ENCODE data around the gene SRGAP3. TPM values are rescaled to one million over a fixed set of nuclear protein-coding genes. Genes with fewer than 3 reads are reported as not detected.

Gene SRGAP3
- total RNA-seq, 2 experiments from 2014 or later: 2.8 to 3.2 TPM

DNA sequence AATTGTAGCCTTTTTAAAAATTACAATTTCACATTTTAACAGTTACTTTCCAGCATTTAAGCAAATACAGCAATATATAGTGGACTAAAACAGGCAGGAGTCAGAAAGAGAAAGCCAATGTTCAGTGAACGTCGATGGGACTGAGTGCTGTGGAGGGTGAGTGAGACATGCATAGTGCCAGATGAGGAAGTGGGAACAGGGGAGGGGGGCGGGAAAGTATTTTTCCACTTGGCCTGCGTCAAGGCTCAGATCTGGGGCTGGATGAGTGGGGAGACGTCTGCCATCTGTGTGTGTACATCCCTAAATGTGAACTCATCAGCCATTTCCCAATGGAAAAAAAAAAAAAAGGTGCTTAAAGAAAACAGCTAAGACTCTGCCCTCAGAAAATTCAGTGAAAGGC lies 266.9 kb downstream of the SRGAP3 start:
- H3K4me1 Mint-ChIP-seq (ENCODE audit: low read depth): no peaks in the 10 kb centered on the region
- ATAC-seq (ENCODE audit: poor library complexity) (no peak), DNase-seq (no peak)
- intact Hi-C loops (cut with DNase I, micrococcal nuclease): no loop called here
- no peaks in the 10 kb centered on the region for H3K36me3 ChIP-seq (ENCODE audit: insufficient read depth, low read length)
- H3K27ac Mint-ChIP-seq: no peak overlapping the region
- H3K27ac ChIP-seq (ENCODE audit: low read depth in 1 of 2, low read length in 2 of 2): no peak overlapping the region
- H3K27me3 Mint-ChIP-seq: peaks cover 16% of the 10 kb centered on the region
- ChIA-PET CTCF (no interaction called here), POLR2A (no interaction called here)
- H3K9me3 Mint-ChIP-seq: no peaks in the 10 kb centered on the region
- peaks cover 0 to 10% of the 10 kb centered on the region in 2 experiments for H3K9me3 ChIP-seq (ENCODE audit: control insufficient read depth in 1 of 2, insufficient read depth in 1 of 2, low read length in 2 of 2)
- H3K36me3 Mint-ChIP-seq (ENCODE audit: low read depth): no peaks in the 10 kb centered on the region
- no peak overlapping the region for H3K4me3 ChIP-seq (ENCODE audit: low read length)
- TF ChIP-seq, protein P1, sequence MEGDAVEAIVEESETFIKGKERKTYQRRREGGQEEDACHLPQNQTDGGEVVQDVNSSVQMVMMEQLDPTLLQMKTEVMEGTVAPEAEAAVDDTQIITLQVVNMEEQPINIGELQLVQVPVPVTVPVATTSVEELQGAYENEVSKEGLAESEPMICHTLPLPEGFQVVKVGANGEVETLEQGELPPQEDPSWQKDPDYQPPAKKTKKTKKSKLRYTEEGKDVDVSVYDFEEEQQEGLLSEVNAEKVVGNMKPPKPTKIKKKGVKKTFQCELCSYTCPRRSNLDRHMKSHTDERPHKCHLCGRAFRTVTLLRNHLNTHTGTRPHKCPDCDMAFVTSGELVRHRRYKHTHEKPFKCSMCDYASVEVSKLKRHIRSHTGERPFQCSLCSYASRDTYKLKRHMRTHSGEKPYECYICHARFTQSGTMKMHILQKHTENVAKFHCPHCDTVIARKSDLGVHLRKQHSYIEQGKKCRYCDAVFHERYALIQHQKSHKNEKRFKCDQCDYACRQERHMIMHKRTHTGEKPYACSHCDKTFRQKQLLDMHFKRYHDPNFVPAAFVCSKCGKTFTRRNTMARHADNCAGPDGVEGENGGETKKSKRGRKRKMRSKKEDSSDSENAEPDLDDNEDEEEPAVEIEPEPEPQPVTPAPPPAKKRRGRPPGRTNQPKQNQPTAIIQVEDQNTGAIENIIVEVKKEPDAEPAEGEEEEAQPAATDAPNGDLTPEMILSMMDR (IDR thresholded peaks at IDR 0.05): no peak
- H3K4me3 Mint-ChIP-seq: no peak overlapping the region
- H3K27me3 ChIP-seq (ENCODE audit: control insufficient read depth in 1 of 2, insufficient read depth in 2 of 2, low read length in 2 of 2): peaks cover 0 to 2% of the 10 kb centered on the region in 2 experiments
- H3K4me1 ChIP-seq (ENCODE audit: insufficient read depth, low read length): peaks cover 1% of the 10 kb centered on the region

DNA sequence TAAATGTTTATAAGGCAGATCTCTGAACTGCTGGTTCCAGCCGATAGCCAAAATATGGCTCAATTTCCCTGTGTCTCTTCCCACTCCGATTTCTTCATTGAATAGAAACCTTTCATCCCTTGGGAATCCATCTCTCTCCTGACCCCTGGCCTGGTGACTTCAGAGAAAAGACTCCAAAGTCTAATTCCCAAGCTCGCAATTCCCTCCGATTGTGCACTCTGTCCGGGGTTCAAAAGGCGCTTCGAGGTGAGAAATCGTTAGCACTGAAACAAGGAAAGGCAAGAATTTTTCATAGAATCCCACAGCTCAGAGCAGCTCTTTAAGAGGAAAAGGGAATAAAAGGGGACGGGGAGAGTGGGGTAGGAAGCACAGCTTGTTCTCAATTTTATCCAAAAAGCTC lies 267.7 kb downstream of the SRGAP3 start:
- ChIA-PET CTCF (no interaction called here), POLR2A (no interaction called here)
- H3K36me3 ChIP-seq (ENCODE audit: insufficient read depth, low read length): no peaks in the 10 kb centered on the region
- H3K4me1 Mint-ChIP-seq (ENCODE audit: low read depth): no peaks in the 10 kb centered on the region
- peaks cover 0 to 4% of the 10 kb centered on the region in 2 experiments for H3K27me3 ChIP-seq (ENCODE audit: control insufficient read depth in 1 of 2, insufficient read depth in 2 of 2, low read length in 2 of 2)
- no peaks in the 10 kb centered on the region for H3K4me1 ChIP-seq (ENCODE audit: insufficient read depth, low read length)
- intact Hi-C loops (cut with DNase I, micrococcal nuclease): no loop called here
- H3K4me3 ChIP-seq (ENCODE audit: low read length): no peak overlapping the region
- no peak overlapping the region for H3K4me3 Mint-ChIP-seq
- ATAC-seq (ENCODE audit: poor library complexity) (no peak), DNase-seq (no peak)
- no peaks in the 10 kb centered on the region for H3K9me3 Mint-ChIP-seq
- no peak overlapping the region for H3K27ac ChIP-seq (ENCODE audit: low read depth in 1 of 2, low read length in 2 of 2)
- H3K27ac Mint-ChIP-seq: no peak overlapping the region
- H3K27me3 Mint-ChIP-seq: peaks cover 18% of the 10 kb centered on the region
- peaks cover 0 to 10% of the 10 kb centered on the region in 2 experiments for H3K9me3 ChIP-seq (ENCODE audit: control insufficient read depth in 1 of 2, insufficient read depth in 1 of 2, low read length in 2 of 2)
- TF ChIP-seq, protein P1 (IDR thresholded peaks at IDR 0.05): no peak
- H3K36me3 Mint-ChIP-seq (ENCODE audit: low read depth): no peaks in the 10 kb centered on the region

DNA sequence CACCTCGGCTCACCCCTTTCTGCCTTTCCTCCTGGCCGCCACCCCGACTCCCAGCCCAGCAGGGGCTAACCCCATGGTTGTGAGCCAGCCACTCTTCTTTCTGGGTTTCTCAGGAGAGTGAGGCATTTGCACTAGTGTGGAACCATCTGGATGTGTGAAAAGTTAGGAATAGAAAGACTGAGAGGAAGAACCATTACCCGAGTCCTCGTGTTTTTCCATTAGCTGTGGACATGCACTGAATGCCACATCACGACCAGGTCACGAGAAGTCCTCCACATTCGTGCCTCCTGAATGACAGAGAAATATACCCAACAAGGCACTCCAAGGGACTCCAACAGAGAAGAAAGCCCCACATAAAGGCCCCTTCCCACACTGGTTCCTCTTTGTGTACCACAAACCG lies 268.1 kb downstream of the SRGAP3 start:
- peaks cover 0 to 10% of the 10 kb centered on the region in 2 experiments for H3K9me3 ChIP-seq (ENCODE audit: control insufficient read depth in 1 of 2, insufficient read depth in 1 of 2, low read length in 2 of 2)
- peaks cover 21% of the 10 kb centered on the region for H3K27me3 Mint-ChIP-seq
- H3K4me1 Mint-ChIP-seq (ENCODE audit: low read depth): no peaks in the 10 kb centered on the region
- H3K27me3 ChIP-seq (ENCODE audit: control insufficient read depth in 1 of 2, insufficient read depth in 2 of 2, low read length in 2 of 2): peaks cover 0 to 4% of the 10 kb centered on the region in 2 experiments
- DNase-seq (no peak), ATAC-seq (ENCODE audit: poor library complexity) (no peak)
- H3K4me3 Mint-ChIP-seq: no peak overlapping the region
- H3K27ac Mint-ChIP-seq: no peak overlapping the region
- H3K4me1 ChIP-seq (ENCODE audit: insufficient read depth, low read length): no peaks in the 10 kb centered on the region
- CTCF ChIA-PET: no interaction called here
- intact Hi-C loops (cut with DNase I, micrococcal nuclease): no loop called here
- TF ChIP-seq, protein P1 (IDR thresholded peaks at IDR 0.05): no peak
- no peak overlapping the region for H3K27ac ChIP-seq (ENCODE audit: low read depth in 1 of 2, low read length in 2 of 2)
- H3K36me3 Mint-ChIP-seq (ENCODE audit: low read depth): no peaks in the 10 kb centered on the region
- H3K9me3 Mint-ChIP-seq: no peaks in the 10 kb centered on the region
- H3K4me3 ChIP-seq (ENCODE audit: low read length): no peak overlapping the region
- POLR2A ChIA-PET: no interaction called here
- H3K36me3 ChIP-seq (ENCODE audit: insufficient read depth, low read length): no peaks in the 10 kb centered on the region
